Stomach (tissue), 9 donors: ENCODE data around the gene PTPRM. TPM values are rescaled to one million over a fixed set of nuclear protein-coding genes. Genes with fewer than 3 reads are reported as not detected.

Source experiments
- DNase-seq, 2 donors: peaks; one replicate each; pipeline versions ENCODE4 v3.0.0 to v3.0.0-alpha.2; 2013 to 2019
- H3K27ac ChIP-seq, 5 donors: fragments of 200-600 bp in 4 of 5; sonication (generic) in 4 of 5; one replicate each; pipeline ENCODE4 v1.5.1; 2013 to 2019; ENCODE audit warnings: mild to moderate bottlenecking in 1 of 5, moderate library complexity in 1 of 5
- H3K27me3 ChIP-seq, 3 donors: fragments of 200-600 bp; sonication (generic); one replicate each; pipeline ENCODE4 v1.5.1; 2017 to 2019; ENCODE audit warnings: mixed run types in 1 of 3
- H3K36me3 ChIP-seq, 4 donors: fragments of 200-600 bp; sonication (generic); 1 replicate in 3 of 4; 2 replicates in 1 of 4; pipeline ENCODE4 v1.5.1; 2016 to 2019
- H3K4me1 ChIP-seq, 4 donors: fragments of 200-600 bp; sonication (generic); one replicate each; pipeline ENCODE4 v1.5.1; 2016 to 2019
- H3K4me3 ChIP-seq, 4 donors: fragments of 200-600 bp; sonication (generic) in 3 of 4; one replicate each; pipeline ENCODE4 v1.5.1; 2016 to 2019; ENCODE audit warnings: mild to moderate bottlenecking in 1 of 4
- H3K9me3 ChIP-seq, 4 donors: fragments of 200-600 bp; sonication (generic); one replicate each; pipeline ENCODE4 v1.5.1; 2016 to 2019
- EP300 ChIP-seq: sonication (generic); formaldehyde crosslinking; IDR thresholded peaks from one replicate; pipeline ENCODE4 v1.6.1; 2017; ENCODE audit warnings: antibody characterized with exemption
- POLR2A ChIP-seq, 4 donors: fragments of 450-650 bp; IDR thresholded peaks; one replicate each; pipeline ENCODE4 v1.6.1; 2016; ENCODE audit warnings: antibody characterized with exemption in 4 of 4, control low read depth in 2 of 4, mild to moderate bottlenecking in 1 of 4, moderate library complexity in 1 of 4
- POLR2AphosphoS5 ChIP-seq, 3 donors: sonication (generic); formaldehyde crosslinking; IDR thresholded peaks; one replicate each; pipeline ENCODE4 v1.6.1; 2016; ENCODE audit warnings: antibody characterized with exemption in 3 of 3
- WGBS, 5 donors: extraction: QIAGEN DNeasy Blood & Tissue Kit in 3 of 5; methylation state at CpG; one replicate each; pipeline versions ENCODE4 v1.1.5 to v1.1.7; 2013 to 2018; 5-methylcytosine and 5-hydroxymethylcytosine counted together
- intact Hi-C: fragments of 100-400 bp; cut with DNase I; formaldehyde crosslinking; loops from one replicate; pipeline ENCODE4 v1.15.1; 2023; ENCODE audit warnings: low total_unique reads
- polyA plus RNA-seq, 3 donors: library from polyadenylated mRNA; stranded (reverse); fragments of 200-250 nt; gene quantifications; one replicate each; pipeline ENCODE4 v1.2.3, GENCODE V29; 2013
- total RNA-seq, 5 donors: library from RNA; depleted of rRNA; stranded (reverse); fragments of >200 nt; gene quantifications; one replicate each; pipeline versions ENCODE4 v1.1.0 to v1.2.3, GENCODE V29; 2014 to 2016
- TF ChIP-seq, protein P1 (sequence below), 7 experiments: fragments of 450-650 bp in 4 of 7; fragments of 200-600 bp in 3 of 7; sonication (generic) in 3 of 7; IDR thresholded peaks; one replicate each; pipeline ENCODE4 v1.5.1; 2016 to 2019; ENCODE audit warnings: antibody characterized with exemption in 7 of 7, control low read depth in 2 of 7, mild to moderate bottlenecking in 1 of 7
- donor health status: healthy with polysubstance abuse.
- donor health status: Bipolar disorder and iron deficiency.
- donor health status: healthy.

PTPRM gene
- total and polyA plus RNA-seq, 8 donors: 7.5 to 246 (median 58.2) TPM

DNA sequence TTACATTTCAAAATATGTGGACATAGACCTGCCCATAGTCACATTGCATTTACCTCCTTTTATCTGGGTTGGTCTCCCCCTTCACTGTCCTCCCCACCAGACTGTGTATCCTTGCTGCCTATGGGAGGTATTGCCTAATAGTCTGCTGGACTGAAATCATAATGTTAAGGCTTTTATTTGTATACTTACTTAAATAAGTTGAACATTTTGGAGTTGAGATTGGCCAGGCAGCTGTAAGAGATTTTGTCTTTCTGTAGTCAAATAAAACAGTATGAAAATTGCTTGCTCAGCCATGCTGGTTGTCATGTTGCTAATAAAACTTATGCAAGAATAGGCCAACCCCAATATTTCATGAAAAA is 280.9 kb downstream of the PTPRM start:
- H3K9me3 ChIP-seq: peaks cover 5 to 25% (median 13%) of the 10 kb centered on the region in 4 donors
- H3K4me3 ChIP-seq: no peak overlapping the region
- no peak overlapping the region for H3K27ac ChIP-seq
- no peaks in the 10 kb centered on the region for H3K36me3 ChIP-seq
- peak in 1 of 2 donors; percentile 12 for DNase-seq
- TF ChIP-seq POLR2A (IDR thresholded peaks at IDR 0.05): no peak
- TF ChIP-seq, protein P1, sequence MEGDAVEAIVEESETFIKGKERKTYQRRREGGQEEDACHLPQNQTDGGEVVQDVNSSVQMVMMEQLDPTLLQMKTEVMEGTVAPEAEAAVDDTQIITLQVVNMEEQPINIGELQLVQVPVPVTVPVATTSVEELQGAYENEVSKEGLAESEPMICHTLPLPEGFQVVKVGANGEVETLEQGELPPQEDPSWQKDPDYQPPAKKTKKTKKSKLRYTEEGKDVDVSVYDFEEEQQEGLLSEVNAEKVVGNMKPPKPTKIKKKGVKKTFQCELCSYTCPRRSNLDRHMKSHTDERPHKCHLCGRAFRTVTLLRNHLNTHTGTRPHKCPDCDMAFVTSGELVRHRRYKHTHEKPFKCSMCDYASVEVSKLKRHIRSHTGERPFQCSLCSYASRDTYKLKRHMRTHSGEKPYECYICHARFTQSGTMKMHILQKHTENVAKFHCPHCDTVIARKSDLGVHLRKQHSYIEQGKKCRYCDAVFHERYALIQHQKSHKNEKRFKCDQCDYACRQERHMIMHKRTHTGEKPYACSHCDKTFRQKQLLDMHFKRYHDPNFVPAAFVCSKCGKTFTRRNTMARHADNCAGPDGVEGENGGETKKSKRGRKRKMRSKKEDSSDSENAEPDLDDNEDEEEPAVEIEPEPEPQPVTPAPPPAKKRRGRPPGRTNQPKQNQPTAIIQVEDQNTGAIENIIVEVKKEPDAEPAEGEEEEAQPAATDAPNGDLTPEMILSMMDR (IDR thresholded peaks at IDR 0.05): no peak
- no peak for TF ChIP-seq POLR2AphosphoS5 (IDR thresholded peaks at IDR 0.05)
- TF ChIP-seq EP300: no peak
- no peaks in the 10 kb centered on the region for H3K27me3 ChIP-seq
- H3K4me1 ChIP-seq: peaks cover 0 to 13% (median 0%) of the 10 kb centered on the region in 4 donors
- intact Hi-C loops: no loop called here

DNA sequence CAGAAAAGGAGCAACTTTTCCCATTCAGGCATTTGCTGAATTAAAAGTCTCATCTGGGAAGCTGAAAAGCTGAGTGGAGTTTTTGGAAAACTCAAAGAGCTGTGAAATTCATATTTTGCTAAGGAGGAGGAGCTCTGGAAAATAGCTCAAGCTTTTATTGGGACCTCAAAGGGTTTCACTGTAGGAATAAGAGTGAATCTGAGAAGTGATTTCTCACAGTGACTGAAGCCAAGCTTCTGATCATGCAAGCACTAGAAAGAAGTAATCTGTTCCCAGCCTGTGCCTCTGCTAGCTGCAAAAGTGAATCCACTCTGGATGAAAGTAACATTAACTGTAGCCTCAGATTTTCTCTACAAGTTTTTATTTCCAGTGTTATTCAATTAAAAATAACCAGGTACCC is 283.3 kb downstream of the PTPRM start:
- Histone ChIP-seq H3K36me3 (no peaks in the 10 kb centered on the region), H3K4me1 (peaks cover 0 to 21% (median 2%) of the 10 kb centered on the region in 4 donors), H3K27ac (no peak overlapping the region), H3K9me3 (peaks cover 0 to 8% (median 0%) of the 10 kb centered on the region in 4 donors), H3K27me3 (no peaks in the 10 kb centered on the region), H3K4me3 (no peak overlapping the region)
- DNase-seq: no peak
- intact Hi-C loops: no loop called here
- TF ChIP-seq, protein P1 (IDR thresholded peaks at IDR 0.05): no peak

DNA sequence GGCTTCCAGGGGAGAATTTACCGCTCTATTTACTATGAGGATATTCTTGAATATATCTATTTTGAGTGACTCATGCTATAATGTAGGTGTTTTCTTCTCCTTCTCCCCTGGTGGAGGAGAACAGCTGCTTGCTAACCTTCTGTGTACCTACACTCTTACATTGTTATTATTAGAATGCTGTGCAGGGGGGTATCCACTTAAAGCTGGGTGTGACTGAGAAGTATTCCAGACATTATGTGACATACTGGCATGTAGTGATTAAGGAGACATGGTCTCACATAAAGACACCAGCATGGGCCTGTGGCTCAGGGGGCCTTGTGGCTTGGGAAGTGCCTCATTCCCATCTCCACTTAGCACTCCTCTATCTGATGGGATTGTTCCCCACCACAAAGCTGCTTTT is 287.9 kb downstream of the PTPRM start:
- DNase-seq: no peak
- Histone ChIP-seq H3K36me3 (no peaks in the 10 kb centered on the region), H3K27ac (no peak overlapping the region), H3K4me1 (peaks cover 0 to 31% (median 10%) of the 10 kb centered on the region in 4 donors), H3K27me3 (no peaks in the 10 kb centered on the region), H3K4me3 (no peak overlapping the region), H3K9me3 (peaks cover 0 to 4% (median 0%) of the 10 kb centered on the region in 4 donors)
- intact Hi-C loops: no loop called here
- TF ChIP-seq POLR2A (IDR thresholded peaks at IDR 0.05) (no peak), EP300 (no peak), POLR2AphosphoS5 (IDR thresholded peaks at IDR 0.05) (no peak)
- TF ChIP-seq, protein P1 (IDR thresholded peaks at IDR 0.05): no peak
- WGBS, 5 donors: 91 to 98% (median 97%) methylated on average over 1 of the region's 1 CpG

DNA sequence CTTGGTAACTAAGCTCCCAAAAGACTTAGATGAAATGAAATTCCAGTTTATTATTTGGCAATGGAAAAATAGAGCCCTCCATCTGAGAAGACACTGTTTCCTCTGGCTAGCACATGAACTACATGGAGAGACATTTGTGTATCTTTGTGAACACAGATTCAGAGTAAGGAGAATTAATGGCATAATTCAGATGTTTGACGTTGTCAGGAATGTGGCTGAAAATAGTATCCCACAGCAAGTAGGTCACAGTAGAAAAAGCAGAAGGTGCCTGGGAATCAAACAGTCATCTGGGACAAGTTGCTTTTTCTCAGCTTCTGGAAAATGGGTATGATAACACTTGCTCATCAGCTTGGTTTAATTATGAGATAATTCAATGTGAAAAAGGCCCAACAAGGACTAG is 288.6 kb downstream of the PTPRM start:
- Histone ChIP-seq H3K4me1 (peaks cover 0 to 33% (median 10%) of the 10 kb centered on the region in 4 donors), H3K27me3 (no peaks in the 10 kb centered on the region), H3K4me3 (no peak overlapping the region), H3K9me3 (peaks cover 0 to 4% (median 0%) of the 10 kb centered on the region in 4 donors), H3K36me3 (no peaks in the 10 kb centered on the region), H3K27ac (no peak overlapping the region)
- WGBS, 5 donors: 0 to 52% (median 14%) methylated on average over 1 of the region's 1 CpG
- no peak for DNase-seq
- intact Hi-C loops: no loop called here
- TF ChIP-seq EP300: no peak

DNA sequence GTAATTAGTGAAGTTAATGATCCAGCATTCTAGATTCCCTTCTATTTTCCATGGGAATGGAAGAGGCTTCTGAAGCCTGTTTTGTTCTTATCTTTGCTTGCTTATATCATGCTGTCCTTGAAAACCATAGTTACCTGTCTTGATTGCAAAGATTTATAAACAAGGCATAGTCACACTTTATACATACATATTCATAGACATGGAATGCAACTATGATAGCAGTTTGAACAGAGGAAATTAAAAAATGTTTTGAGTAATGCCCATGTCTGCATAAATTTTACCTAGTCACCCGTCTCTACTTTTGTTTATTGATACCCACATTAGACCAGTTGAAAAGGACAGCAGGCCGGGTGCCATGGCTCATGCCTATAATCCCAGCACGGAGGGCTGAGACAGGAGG is 289.0 kb downstream of the PTPRM start:
- 76 to 95% (median 93%) methylated on average over 3 of the region's 3 CpGs for WGBS, 5 donors
- H3K9me3 ChIP-seq: peaks cover 0 to 4% (median 0%) of the 10 kb centered on the region in 4 donors
- no peak overlapping the region for H3K27ac ChIP-seq
- H3K27me3 ChIP-seq: no peaks in the 10 kb centered on the region
- intact Hi-C loops: no loop called here
- no peak for DNase-seq
- TF ChIP-seq EP300 (no peak), POLR2A (IDR thresholded peaks at IDR 0.05) (no peak), POLR2AphosphoS5 (IDR thresholded peaks at IDR 0.05) (no peak)
- TF ChIP-seq, protein P1 (IDR thresholded peaks at IDR 0.05): no peak
- H3K36me3 ChIP-seq: no peaks in the 10 kb centered on the region
- no peak overlapping the region for H3K4me3 ChIP-seq
- H3K4me1 ChIP-seq: peaks cover 0 to 37% (median 10%) of the 10 kb centered on the region in 4 donors
